Upper lobe of left lung (tissue), 6 donors: ENCODE results near the gene JMJD4. TPM values are rescaled to one million over a fixed set of nuclear protein-coding genes. Genes with fewer than 3 reads are reported as not detected.

Experiments used
- ATAC-seq, 2 donors: fragments of 200-7000 bp; cut with Tn5 transposase; one replicate each; pipeline ENCODE4 v1.9.1; 2022; ENCODE audit warnings: mild to moderate bottlenecking in 2 of 2, moderate library complexity in 2 of 2; ENCODE audit not compliant: low FRiP score in 2 of 2
- DNase-seq, 2 donors: peaks; one replicate each; pipeline ENCODE4 v3.0.0-alpha.2; 2019 to 2020
- H3K27ac ChIP-seq, 4 donors: fragments of 200-600 bp; sonication (generic); one replicate each; pipeline ENCODE4 v1.5.1; 2016 to 2019
- H3K27me3 ChIP-seq, 4 donors: fragments of 200-600 bp; sonication (generic); one replicate each; pipeline ENCODE4 v1.5.1; 2017 to 2019
- H3K36me3 ChIP-seq, 4 donors: fragments of 200-600 bp; sonication (generic); one replicate each; pipeline ENCODE4 v1.5.1; 2016 to 2019
- H3K4me1 ChIP-seq, 4 donors: fragments of 200-600 bp; sonication (generic); one replicate each; pipeline ENCODE4 v1.5.1; 2018 to 2019
- H3K4me3 ChIP-seq, 4 donors: fragments of 200-600 bp; sonication (generic); one replicate each; pipeline ENCODE4 v1.5.1; 2017 to 2019; ENCODE audit warnings: mild to moderate bottlenecking in 2 of 4, moderate library complexity in 1 of 4
- H3K9me3 ChIP-seq, 4 donors: fragments of 200-600 bp; sonication (generic); one replicate each; pipeline ENCODE4 v1.5.1; 2018 to 2019
- EP300 ChIP-seq, 4 donors: sonication (generic); formaldehyde crosslinking; IDR thresholded peaks; one replicate each; pipeline ENCODE4 v1.5.1; 2017; ENCODE audit warnings: antibody characterized with exemption in 4 of 4, control low read depth in 2 of 4
- POLR2A ChIP-seq, 4 donors: fragments of 450-650 bp; IDR thresholded peaks; one replicate each; pipeline ENCODE4 v1.5.1; 2016 to 2017; ENCODE audit warnings: antibody characterized with exemption in 4 of 4, mild to moderate bottlenecking in 2 of 4
- POLR2AphosphoS5 ChIP-seq, 2 donors: sonication (generic); formaldehyde crosslinking; IDR thresholded peaks; one replicate each; pipeline ENCODE4 v1.5.1; 2017; ENCODE audit warnings: antibody characterized with exemption in 2 of 2
- WGBS, 2 donors: methylation state at CpG; one replicate each; pipeline ENCODE4 v1.1.5; 2017 to 2018; 5-methylcytosine and 5-hydroxymethylcytosine counted together
- total RNA-seq, 6 donors: library from RNA; depleted of rRNA in 4 of 6; stranded (reverse); fragments of >200 nt in 4 of 6; gene quantifications; one replicate each; pipeline versions ENCODE4 v1.1.0 to v1.2.1, GENCODE V29; 2016 to 2021
- TF ChIP-seq, protein P1 (sequence below), 6 experiments: fragments of 450-650 bp in 4 of 6; fragments of 200-600 bp in 2 of 6; sonication (generic) in 2 of 6; IDR thresholded peaks; one replicate each; pipeline ENCODE4 v1.5.1; 2016 to 2019; ENCODE audit warnings: antibody characterized with exemption in 6 of 6
- donor health status: DM: no; HTN: no; CAD: no; lungs with moderate emphysema.
- donor health status: DM: no; HTN: yes; CAD: no; lungs with severe emphysema.

JMJD4 gene
- total RNA-seq, 6 donors from 2014 or later, result 12.6 to 27.2 (median 20.0) TPM

DNA sequence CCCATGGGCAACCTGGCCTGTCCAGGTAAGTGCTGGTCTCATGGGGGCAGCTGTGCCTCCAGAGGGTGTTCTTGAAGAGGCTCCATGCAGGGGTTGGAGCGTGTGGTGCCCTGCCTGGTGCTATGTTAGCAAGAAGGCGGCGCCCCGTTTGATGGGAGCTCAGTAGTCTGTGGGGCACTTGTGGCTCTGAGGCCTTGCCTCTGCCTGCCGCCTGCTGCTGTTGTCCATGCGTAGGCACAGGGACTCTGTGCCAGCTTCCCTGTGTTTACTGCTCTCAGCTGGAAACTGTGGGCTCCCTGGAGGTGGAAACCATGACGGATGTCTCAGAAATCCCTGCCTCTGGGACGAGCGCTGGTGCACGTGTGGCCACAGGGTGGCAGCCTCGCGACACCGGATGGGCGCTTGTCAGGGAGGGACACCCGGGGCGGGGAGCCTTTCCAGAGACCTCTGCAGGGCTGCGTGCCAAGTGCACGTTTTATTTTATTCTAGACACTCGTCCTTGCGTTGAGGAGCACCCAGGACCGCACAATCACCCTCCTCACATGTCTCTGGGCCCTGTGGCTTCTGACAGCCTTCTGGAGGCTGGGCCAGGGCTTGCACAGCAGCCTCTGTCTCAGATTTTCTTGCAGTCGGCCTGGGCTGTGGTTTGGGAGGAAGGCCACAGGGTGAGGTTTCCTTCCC is 27.3 kb upstream of the JMJD4 start:
- peak; percentile 80 to 88 for ATAC-seq
- peak overlapping the region in 3 of 4 donors; percentile 32 to 64 (median 34) for H3K27ac ChIP-seq
- H3K4me1 ChIP-seq, result peaks cover 19 to 40% (median 29%) of the 10 kb centered on the region in 4 donors
- WGBS, 2 donors, result 3 to 19% methylated on average over 6 to 20 of the region's 22 CpGs
- H3K36me3 ChIP-seq, result peaks cover 0 to 44% (median 21%) of the 10 kb centered on the region in 4 donors
- no peaks in the 10 kb centered on the region for H3K27me3 ChIP-seq
- TF ChIP-seq POLR2A (IDR thresholded peaks at IDR 0.05) (no peak), EP300 (IDR thresholded peaks at IDR 0.05) (no peak), POLR2AphosphoS5 (IDR thresholded peaks at IDR 0.05) (no peak)
- TF ChIP-seq, protein P1, sequence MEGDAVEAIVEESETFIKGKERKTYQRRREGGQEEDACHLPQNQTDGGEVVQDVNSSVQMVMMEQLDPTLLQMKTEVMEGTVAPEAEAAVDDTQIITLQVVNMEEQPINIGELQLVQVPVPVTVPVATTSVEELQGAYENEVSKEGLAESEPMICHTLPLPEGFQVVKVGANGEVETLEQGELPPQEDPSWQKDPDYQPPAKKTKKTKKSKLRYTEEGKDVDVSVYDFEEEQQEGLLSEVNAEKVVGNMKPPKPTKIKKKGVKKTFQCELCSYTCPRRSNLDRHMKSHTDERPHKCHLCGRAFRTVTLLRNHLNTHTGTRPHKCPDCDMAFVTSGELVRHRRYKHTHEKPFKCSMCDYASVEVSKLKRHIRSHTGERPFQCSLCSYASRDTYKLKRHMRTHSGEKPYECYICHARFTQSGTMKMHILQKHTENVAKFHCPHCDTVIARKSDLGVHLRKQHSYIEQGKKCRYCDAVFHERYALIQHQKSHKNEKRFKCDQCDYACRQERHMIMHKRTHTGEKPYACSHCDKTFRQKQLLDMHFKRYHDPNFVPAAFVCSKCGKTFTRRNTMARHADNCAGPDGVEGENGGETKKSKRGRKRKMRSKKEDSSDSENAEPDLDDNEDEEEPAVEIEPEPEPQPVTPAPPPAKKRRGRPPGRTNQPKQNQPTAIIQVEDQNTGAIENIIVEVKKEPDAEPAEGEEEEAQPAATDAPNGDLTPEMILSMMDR (IDR thresholded peaks at IDR 0.05), result peak; percentile 79 to 91 (median 86)
- DNase-seq, result peak; percentile 79 to 95
- peak overlapping the region in 1 of 4 donors; percentile 16 for H3K4me3 ChIP-seq
- H3K9me3 ChIP-seq, result no peaks in the 10 kb centered on the region

DNA sequence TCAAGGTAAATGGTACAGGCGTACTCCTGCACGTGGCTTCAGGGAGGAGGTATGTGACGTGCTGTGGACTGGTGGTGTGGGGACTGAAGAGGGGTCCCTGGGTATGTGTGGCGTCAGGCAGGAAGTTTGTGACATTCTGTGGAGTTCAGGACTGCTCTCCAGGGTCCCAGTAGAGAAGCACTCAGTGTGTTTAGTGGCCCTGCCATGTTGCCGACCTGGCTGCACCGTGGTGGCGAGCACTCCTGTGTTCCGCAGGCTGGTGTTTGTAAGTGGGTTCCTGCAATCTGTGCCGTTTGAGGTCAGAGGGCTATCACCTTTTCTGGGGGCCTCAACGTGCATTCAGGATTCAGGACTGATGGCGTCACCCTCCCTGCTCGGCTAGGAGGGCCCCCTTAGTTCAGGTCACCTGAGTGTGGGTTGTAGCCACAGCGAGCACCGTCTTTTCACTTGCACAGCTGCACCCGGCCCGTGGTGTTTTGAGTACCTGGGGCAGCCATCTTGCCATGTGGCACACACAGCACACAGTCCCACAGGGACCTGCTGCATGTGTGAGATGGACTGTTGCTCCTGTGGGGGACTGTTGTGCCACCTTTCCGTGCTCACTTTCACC is 26.6 kb upstream of the JMJD4 start:
- Histone ChIP-seq H3K27me3 (no peaks in the 10 kb centered on the region), H3K9me3 (no peaks in the 10 kb centered on the region), H3K4me1 (peaks cover 19 to 34% (median 26%) of the 10 kb centered on the region in 4 donors), H3K4me3 (no peak overlapping the region), H3K36me3 (peaks cover 0 to 43% (median 16%) of the 10 kb centered on the region in 4 donors), H3K27ac (peak overlapping the region in 2 of 4 donors; percentile 32 to 34)
- WGBS, 2 donors, result 82 to 88% methylated on average over 7 to 17 of the region's 17 CpGs
- no peak for ATAC-seq
- TF ChIP-seq POLR2AphosphoS5 (IDR thresholded peaks at IDR 0.05), result no peak
- TF ChIP-seq, protein P1 (IDR thresholded peaks at IDR 0.05), result no peak
- no peak for TF ChIP-seq EP300 (IDR thresholded peaks at IDR 0.05)
- no peak for TF ChIP-seq POLR2A (IDR thresholded peaks at IDR 0.05)
- DNase-seq, result no peak

DNA sequence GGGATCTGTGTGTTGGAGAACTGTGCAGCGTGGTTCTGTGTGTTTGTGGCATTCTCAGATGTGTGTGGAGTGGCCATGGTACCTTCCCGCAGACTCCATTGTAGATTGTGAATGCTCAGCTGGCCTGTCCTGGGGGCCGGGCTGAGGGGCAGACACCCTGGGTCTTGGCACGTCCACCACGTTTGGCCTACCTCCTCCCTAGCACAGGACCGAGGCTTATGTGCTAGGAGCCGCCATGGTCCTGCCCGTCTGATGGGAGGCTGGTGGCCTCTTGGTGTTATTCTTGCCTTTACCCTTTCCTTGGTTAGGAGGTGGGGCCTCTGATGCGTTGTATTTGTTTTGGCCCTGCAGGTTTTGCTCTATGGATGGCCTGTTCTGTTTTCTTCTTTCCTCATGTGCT is 25.3 kb upstream of the JMJD4 start:
- TF ChIP-seq POLR2AphosphoS5 (IDR thresholded peaks at IDR 0.05) (no peak), EP300 (IDR thresholded peaks at IDR 0.05) (no peak), POLR2A (IDR thresholded peaks at IDR 0.05) (no peak)
- TF ChIP-seq, protein P1 (IDR thresholded peaks at IDR 0.05), result no peak
- DNase-seq, result no peak
- Histone ChIP-seq H3K36me3 (peaks cover 0 to 43% (median 16%) of the 10 kb centered on the region in 4 donors), H3K27ac (no peak overlapping the region), H3K4me3 (no peak overlapping the region), H3K27me3 (no peaks in the 10 kb centered on the region), H3K4me1 (peaks cover 19 to 25% (median 25%) of the 10 kb centered on the region in 4 donors), H3K9me3 (no peaks in the 10 kb centered on the region)
- ATAC-seq, result no peak
- WGBS, 2 donors, result 86 to 94% methylated on average over 6 to 9 of the region's 9 CpGs

DNA sequence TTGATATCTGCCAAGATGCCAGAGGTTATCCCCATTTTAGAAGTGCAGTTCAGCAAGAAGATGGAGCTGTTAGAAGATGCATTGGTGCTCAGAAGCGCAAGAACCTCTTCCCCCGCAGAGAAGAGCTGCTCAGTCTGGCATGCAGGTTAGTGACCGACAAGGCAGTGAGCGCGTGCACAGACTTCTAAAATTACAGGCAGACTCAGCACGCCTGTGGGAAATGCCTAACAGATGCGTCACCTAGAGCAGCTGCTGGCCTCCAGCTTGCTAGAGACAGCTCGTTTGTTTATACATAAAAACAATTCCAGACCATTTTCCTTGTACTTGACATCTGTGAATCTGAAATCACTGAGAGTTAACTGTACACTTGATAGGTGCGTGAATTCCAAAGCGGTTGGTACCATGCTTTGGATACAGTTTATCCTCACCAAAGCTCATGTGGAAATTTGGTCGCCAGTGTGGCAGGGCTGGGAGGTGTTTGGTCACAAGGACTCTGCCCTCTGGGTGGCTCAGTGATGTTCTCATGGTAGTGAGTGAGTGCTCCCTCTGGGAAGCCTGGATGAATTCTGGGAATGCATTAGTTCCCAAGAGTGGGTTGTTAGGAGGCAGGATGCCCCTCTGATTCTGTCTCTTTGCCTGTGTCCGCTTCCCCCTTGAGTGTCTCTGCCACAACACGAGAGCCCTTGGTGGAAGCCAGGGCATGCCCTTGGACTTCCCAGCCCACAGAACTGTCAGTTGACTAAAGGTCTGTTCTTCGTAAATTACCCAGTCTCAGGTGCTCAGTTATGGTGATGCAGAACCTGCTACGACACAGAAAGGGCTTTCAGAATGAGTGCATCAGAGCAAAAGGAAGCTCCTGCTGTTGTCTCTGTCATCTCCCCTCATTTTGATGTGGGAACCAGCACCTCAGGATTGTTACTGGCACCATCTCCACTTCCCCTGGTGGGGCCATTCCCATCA is 24.5 kb upstream of the JMJD4 start:
- no peaks in the 10 kb centered on the region for H3K27me3 ChIP-seq
- peaks cover 0 to 43% (median 16%) of the 10 kb centered on the region in 4 donors for H3K36me3 ChIP-seq
- no peak overlapping the region for H3K4me3 ChIP-seq
- no peak overlapping the region for H3K27ac ChIP-seq
- WGBS, 2 donors, result 91 to 94% methylated on average over 15 of the region's 15 CpGs
- peaks cover 19 to 25% (median 23%) of the 10 kb centered on the region in 4 donors for H3K4me1 ChIP-seq
- no peaks in the 10 kb centered on the region for H3K9me3 ChIP-seq
- ATAC-seq (peak in 1 of 2 donors; percentile 59), DNase-seq (no peak)
- no peak for TF ChIP-seq POLR2A (IDR thresholded peaks at IDR 0.05)
- no peak for TF ChIP-seq POLR2AphosphoS5 (IDR thresholded peaks at IDR 0.05)
- TF ChIP-seq EP300 (IDR thresholded peaks at IDR 0.05), result no peak
- TF ChIP-seq, protein P1 (IDR thresholded peaks at IDR 0.05), result no peak
